BJ (cell line): ENCODE results near the gene TUBB6. TPM values are rescaled to one million over a fixed set of nuclear protein-coding genes. Genes with fewer than 3 reads are reported as not detected.

Experiments
- CTCF ChIA-PET: fragments of 350-600 bp; formaldehyde crosslinking; extraction: SDS; loops from one replicate; lab custom pipeline; 2021; ENCODE audit warnings: antibody characterized with exemption, inconsistent platforms; lab: Yijun Ruan, JAX
- POLR2A ChIA-PET: fragments of 300-600 bp; sonication (Branson Sonifier 250); formaldehyde crosslinking; extraction: SDS; loops from one replicate; lab custom pipeline; 2021; ENCODE audit warnings: antibody characterized with exemption; lab: Charles Lee
- DNase-seq: peaks from one replicate; pipeline ENCODE4 v3.0.0-alpha.2; 2011; ENCODE audit warnings: low read depth
- H3K27me3 ChIP-seq: 2 replicates; pipeline ENCODE4 v1.6.0; 2011; ENCODE audit warnings: low read length; ENCODE audit not compliant: control insufficient read depth, insufficient read depth
- H3K36me3 ChIP-seq: 2 replicates; pipeline ENCODE4 v1.5.1; 2011; ENCODE audit warnings: low read length; ENCODE audit not compliant: control insufficient read depth, insufficient read depth
- H3K4me3 ChIP-seq: 2 replicates; pipeline ENCODE4 v1.5.1; 2011; ENCODE audit warnings: low read depth, mild to moderate bottlenecking, control low read depth, low read length
- polyA plus RNA-seq: library from polyadenylated mRNA; depleted of rRNA; stranded (reverse); fragments of >200 nt; gene quantifications from 2 replicates; pipeline ENCODE4 v1.2.3, GENCODE V29; 2011
- TF ChIP-seq, protein P1 (sequence below): IDR thresholded peaks from 2 replicates; pipeline ENCODE4 v1.5.1; 2011; ENCODE audit warnings: low read depth, mild to moderate bottlenecking, control low read depth, inconsistent platforms, low read length, moderate library complexity; ENCODE audit not compliant: insufficient read depth

The TUBB6 gene
- polyA plus RNA-seq, 1 experiment, result 765 TPM

DNA sequence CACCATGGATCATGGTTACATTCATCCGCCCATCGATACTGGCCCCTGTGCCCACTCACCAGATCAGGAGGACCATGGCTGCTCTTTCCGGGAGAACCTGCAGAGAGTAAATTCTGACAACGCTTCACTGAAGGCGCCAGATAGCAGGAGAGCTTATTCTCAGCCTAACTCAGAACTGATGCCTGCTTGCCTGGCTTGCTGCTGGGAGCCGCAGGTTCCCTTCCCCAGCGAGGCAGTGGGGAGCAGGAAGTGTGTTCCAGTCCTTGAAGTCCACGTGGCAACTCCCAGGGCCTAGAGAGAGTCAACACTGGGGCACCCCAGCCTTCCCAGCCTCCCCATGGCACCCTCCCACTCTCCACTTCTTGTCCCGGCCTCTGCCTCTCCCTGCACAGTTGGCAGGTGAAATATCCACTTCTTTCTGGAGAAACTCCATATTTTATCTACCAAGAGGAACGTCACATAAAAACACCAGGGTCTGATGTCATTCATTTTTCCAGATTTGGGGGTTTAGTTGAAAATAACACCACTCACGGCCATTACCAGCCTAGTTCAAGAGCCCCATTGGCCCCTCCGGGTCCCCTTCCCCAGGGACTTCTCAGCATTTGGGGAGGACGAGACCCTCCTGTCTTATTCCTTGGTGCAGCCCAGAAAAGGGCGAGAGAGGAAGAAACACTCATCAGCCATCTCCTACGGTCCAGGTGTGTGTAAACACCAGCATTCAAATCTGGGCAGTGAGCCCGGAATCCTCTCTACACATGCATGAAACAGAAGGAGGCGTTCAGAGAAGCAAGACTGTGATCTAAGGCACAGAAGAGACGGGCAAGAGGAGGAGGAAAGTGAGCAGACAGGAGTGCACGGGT, 3.5 kb upstream of the TUBB6 start:
- TF ChIP-seq, protein P1, sequence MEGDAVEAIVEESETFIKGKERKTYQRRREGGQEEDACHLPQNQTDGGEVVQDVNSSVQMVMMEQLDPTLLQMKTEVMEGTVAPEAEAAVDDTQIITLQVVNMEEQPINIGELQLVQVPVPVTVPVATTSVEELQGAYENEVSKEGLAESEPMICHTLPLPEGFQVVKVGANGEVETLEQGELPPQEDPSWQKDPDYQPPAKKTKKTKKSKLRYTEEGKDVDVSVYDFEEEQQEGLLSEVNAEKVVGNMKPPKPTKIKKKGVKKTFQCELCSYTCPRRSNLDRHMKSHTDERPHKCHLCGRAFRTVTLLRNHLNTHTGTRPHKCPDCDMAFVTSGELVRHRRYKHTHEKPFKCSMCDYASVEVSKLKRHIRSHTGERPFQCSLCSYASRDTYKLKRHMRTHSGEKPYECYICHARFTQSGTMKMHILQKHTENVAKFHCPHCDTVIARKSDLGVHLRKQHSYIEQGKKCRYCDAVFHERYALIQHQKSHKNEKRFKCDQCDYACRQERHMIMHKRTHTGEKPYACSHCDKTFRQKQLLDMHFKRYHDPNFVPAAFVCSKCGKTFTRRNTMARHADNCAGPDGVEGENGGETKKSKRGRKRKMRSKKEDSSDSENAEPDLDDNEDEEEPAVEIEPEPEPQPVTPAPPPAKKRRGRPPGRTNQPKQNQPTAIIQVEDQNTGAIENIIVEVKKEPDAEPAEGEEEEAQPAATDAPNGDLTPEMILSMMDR, result no peak
- DNase-seq, result no peak
- Histone ChIP-seq H3K4me3 (no peak overlapping the region), H3K27me3 (no peaks in the 10 kb centered on the region), H3K36me3 (no peaks in the 10 kb centered on the region)
- ChIA-PET POLR2A (no interaction called here), CTCF (interaction anchor here (0.6 to 0.8 kb wide), 2 partner anchors 24 to 33 kb away, joined by 4 to 5 read pairs; no protein-coding TSS in a partner anchor)

DNA sequence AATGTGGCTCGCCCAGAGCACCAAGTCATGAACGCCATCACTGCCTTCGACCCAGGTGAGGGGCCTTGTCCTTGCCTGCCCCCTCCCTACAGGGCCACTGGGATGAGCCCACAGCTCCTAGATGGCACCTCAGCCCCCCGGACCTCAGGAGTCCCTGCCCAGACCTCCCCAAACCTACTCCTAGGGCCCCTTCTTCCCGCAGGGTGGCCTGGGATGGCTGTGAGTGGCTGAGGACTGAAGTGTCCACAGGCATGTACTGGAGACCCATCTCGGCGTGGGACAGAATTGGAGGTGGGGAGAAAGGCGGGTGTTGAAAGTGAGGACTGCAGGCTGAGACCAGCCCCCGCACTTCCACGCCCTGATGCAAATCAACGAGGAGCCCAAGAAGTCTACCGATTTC, 2.8 kb upstream of the TUBB6 start:
- H3K27me3 ChIP-seq, result no peaks in the 10 kb centered on the region
- H3K4me3 ChIP-seq, result no peak overlapping the region
- POLR2A ChIA-PET, result no interaction called here
- CTCF ChIA-PET, result interaction anchor here (0.8 kb wide), 1 partner anchor 33 kb away, joined by 5 read pairs; no protein-coding TSS in a partner anchor
- H3K36me3 ChIP-seq, result no peaks in the 10 kb centered on the region
- TF ChIP-seq, protein P1, result no peak
- no peak for DNase-seq

DNA sequence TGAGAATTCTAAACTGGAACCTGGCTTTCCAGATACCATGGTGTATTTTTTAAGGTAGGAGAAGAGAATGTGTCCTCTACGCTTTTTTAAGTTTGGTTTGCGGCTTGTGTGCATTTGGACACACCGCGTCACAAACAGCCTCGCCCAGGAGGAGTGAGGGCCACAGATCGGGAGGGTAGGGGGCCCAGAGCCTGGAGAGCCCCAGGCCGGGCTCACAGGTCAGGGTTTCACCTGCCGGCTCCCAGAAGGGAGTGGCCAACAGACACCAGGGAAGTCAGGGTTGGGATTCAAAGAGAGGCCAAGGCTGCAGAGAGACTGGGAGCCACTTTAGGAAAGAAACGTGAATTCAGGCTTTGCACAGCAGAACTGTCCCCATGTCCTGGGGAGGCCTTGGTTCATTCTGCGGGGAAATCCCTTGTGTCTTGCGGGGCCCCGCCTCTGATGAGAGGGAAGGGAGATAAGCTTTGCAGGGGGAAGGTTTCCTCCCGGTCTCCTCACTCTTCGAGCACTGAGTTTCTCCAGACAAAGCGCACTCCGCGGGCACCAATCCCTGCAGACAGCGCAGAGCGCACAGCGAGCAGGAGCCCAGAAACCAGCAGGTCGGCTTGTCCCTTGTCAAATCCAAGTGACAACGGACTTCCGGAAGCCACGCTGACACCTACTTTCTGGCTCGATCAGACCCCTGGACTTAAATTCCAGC, 2.0 kb upstream of the TUBB6 start:
- H3K27me3 ChIP-seq, result no peaks in the 10 kb centered on the region
- peak overlapping the region; percentile 89 for H3K4me3 ChIP-seq
- no peaks in the 10 kb centered on the region for H3K36me3 ChIP-seq
- POLR2A ChIA-PET, result no interaction called here
- TF ChIP-seq, protein P1, result no peak
- CTCF ChIA-PET, result interaction anchor here (0.8 to 2.7 kb wide), 4 partner anchors 7 to 34 kb away, joined by 4 to 14 read pairs (median 6); no protein-coding TSS in a partner anchor
- DNase-seq, result no peak

DNA sequence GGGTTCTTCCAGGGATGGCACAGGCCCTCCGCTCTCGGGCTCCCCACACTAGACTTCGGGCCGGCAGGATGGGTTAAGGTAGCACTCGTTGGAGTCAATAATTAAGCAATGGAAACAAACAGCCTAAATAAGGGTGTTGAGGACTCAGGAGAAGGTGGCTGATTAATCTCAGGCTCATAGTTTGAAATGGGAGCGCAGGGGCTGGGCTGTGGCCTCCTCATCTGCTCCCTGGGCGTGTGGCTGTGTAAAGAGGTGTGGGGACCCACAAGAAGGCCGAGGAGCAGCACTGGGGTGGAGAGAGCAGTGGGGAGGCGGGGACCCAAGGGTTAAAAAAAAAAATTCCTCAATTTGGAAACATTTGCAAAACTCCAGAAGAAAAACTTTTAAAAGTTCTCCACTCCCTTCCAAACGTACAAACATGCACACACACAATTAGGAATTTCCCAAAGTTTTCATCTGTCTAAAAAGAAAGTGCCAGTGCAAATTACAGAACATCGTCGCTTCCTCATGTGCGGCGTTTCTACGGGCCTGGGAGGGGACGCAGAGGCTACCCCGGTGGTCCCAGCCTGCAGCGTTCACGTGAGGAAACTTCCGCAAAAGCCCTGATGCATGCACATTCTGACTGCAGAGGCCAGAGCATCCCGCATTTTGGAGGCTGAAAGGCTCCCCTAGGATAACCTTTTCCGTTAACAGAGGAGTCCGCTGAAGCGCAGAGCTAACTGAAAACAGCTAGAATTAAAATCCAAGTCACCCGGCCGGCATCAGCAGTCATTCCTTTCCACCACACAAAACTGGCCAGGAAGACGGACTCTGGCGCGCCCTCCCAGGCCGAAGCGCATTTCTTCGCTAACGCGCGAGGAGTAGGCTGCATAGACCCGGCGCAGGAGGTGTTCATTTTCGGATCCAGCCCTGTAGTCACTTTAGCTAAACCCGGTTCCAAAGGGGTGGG, 1.0 kb upstream of the TUBB6 start:
- ChIA-PET POLR2A (interaction anchor here (0.5 to 1.2 kb wide), 10 partner anchors 8 to 916 kb away, joined by 3 to 13 read pairs (median 4); no protein-coding TSS in a partner anchor), CTCF (interaction anchor here (1.0 to 2.7 kb wide), 6 partner anchors 8 to 35 kb away, joined by 3 to 14 read pairs (median 4); no protein-coding TSS in a partner anchor)
- DNase-seq, result no peak
- Histone ChIP-seq H3K36me3 (no peaks in the 10 kb centered on the region), H3K4me3 (peak overlapping the region; percentile 89), H3K27me3 (no peaks in the 10 kb centered on the region)
- TF ChIP-seq, protein P1, result peak; percentile 43; the same call in 1 of the 2 replicates
